ENCODE measurements around the gene ARHGEF4.

- TF ChIP-seq CTCF (IDR thresholded peaks at IDR 0.05 in 2 of 3, conservative IDR thresholded peaks at IDR 0.05 in 1 of 3; ENCODE audit: borderline replicate concordance in 1 of 3, insufficient read depth in 1 of 3, low read depth in 2 of 3, low read length in 2 of 3) (no peak), RAD21 (IDR thresholded peaks at IDR 0.05; ENCODE audit: low read depth) (no peak), EZH2phosphoT487 (IDR thresholded peaks at IDR 0.05; ENCODE audit: borderline replicate concordance) (no peak), POLR2A (IDR thresholded peaks at IDR 0.05; ENCODE audit: borderline replicate concordance, extremely low read depth, insufficient read depth, insufficient read length) (no peak), ZFX (IDR thresholded peaks at IDR 0.05) (no peak), REST (IDR thresholded peaks at IDR 0.05; ENCODE audit: low read depth) (no peak), EGR1 (IDR thresholded peaks at IDR 0.05; ENCODE audit: low read depth) (no peak), YY1 (IDR thresholded peaks at IDR 0.05; ENCODE audit: extremely low read depth, insufficient replicate concordance, low read depth, low read length) (no peak), EZH2 (IDR thresholded peaks at IDR 0.05) (no peak), SRF (IDR thresholded peaks at IDR 0.05; ENCODE audit: low read depth) (no peak)
Observed at GRCh38 chr2:130890941-130891669, 54.4 kb downstream of the ARHGEF4 start.

Data from HCT116 (cell line).